ENCODE data around the gene NPHP4.
"Not testable (repeated sequence)": the region's sequence is repeated elsewhere in the genome, so short reads cannot be mapped to it uniquely, and the experiment has no call there.

The NPHP4 gene

GRCh38 chr1:6023346-6023745 lies 31.1 kb upstream of the NPHP4 start:
- no peak for DNase-seq

GRCh38 chr1:6022193-6022592 lies 30.0 kb upstream of the NPHP4 start:
- no peak for DNase-seq

GRCh38 chr1:6019166-6019845 lies 27.1 kb upstream of the NPHP4 start:
- no peak for DNase-seq

- DNase-seq: not testable (repeated sequence)
Measured at GRCh38 chr1:6017654-6018053, 25.4 kb upstream of the NPHP4 start.

GRCh38 chr1:6016191-6016865 lies 24.1 kb upstream of the NPHP4 start:
- DNase-seq: peak; percentile 81

- no peak for DNase-seq
Measured at GRCh38 chr1:6014130-6014999, 22.1 kb upstream of the NPHP4 start.

GRCh38 chr1:6013491-6013890 lies 21.3 kb upstream of the NPHP4 start:
- DNase-seq: no peak

- no peak for DNase-seq
Measured at GRCh38 chr1:6012529-6013318, 20.5 kb upstream of the NPHP4 start.

- DNase-seq: no peak
Measured at GRCh38 chr1:6011946-6012258, 19.7 kb upstream of the NPHP4 start.

GRCh38 chr1:6011161-6011945 lies 19.1 kb upstream of the NPHP4 start:
- DNase-seq: no peak

GRCh38 chr1:6010554-6010953 lies 18.3 kb upstream of the NPHP4 start:
- DNase-seq: no peak

GRCh38 chr1:6009120-6010040 lies 17.2 kb upstream of the NPHP4 start:
- no peak for DNase-seq

- no peak for DNase-seq
Measured at GRCh38 chr1:6008696-6009095, 16.5 kb upstream of the NPHP4 start.

GRCh38 chr1:6008084-6008415 lies 15.8 kb upstream of the NPHP4 start:
- no peak for DNase-seq

- DNase-seq: peak; percentile 80
Measured at GRCh38 chr1:6007318-6008083, 15.3 kb upstream of the NPHP4 start.

GRCh38 chr1:6006882-6007281 lies 14.7 kb upstream of the NPHP4 start:
- DNase-seq: no peak

- DNase-seq: no peak
Measured at GRCh38 chr1:6005276-6005917, 13.2 kb upstream of the NPHP4 start.

- DNase-seq: no peak
Measured at GRCh38 chr1:6004412-6005123, 12.3 kb upstream of the NPHP4 start.
